Globus pallidus (tissue), 1 donor: ENCODE data around the gene SCN3B.

Source experiments
- DNase-seq: peaks from one replicate; pipeline ENCODE4 v3.0.0-alpha.2; 2015; ENCODE audit warnings: low spot score

SCN3B gene

DNA sequence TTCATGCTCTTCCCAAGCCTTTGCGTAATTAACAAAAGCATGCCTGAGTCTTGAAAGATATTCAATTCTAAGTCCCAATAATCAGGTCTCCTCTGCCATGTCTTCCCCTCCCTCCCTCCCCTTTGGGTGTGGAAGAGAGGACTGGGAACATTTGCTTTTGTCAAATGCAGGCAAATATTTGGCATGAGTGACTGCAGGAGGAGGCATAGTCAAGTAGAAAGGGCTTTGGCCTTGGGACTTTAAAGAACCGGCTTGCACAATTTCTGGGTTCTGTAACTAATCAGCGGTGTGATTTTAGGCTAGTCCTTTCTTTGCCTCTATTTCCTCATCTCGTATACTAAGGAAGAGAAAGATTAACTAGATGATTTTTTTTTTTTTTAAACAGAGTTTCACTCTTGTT lies 59.5 kb downstream of the SCN3B start:
- no peak for DNase-seq

GRCh38 chr11:123594188-123594901 lies 60.1 kb downstream of the SCN3B start:
- no peak for DNase-seq

DNA sequence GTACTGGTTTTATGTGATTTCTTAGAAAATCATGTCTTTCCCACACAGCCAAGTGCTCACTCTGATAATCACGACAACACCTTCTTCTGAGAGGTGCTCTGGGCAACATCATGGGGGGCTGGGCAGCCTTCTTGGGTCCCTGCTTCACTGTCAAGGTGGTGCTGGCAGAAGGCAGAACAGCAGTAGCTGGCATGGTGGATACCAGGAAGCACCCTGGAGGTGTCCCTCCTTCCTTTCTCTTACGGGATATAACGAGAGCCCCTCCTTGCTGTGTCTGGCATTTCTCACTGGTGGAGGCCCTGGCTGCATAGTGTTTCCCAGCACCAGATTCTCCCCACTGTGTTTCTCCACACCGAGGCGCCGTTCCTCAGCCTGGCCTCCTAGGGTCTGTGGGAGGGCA lies 60.9 kb downstream of the SCN3B start:
- DNase-seq: no peak

DNA sequence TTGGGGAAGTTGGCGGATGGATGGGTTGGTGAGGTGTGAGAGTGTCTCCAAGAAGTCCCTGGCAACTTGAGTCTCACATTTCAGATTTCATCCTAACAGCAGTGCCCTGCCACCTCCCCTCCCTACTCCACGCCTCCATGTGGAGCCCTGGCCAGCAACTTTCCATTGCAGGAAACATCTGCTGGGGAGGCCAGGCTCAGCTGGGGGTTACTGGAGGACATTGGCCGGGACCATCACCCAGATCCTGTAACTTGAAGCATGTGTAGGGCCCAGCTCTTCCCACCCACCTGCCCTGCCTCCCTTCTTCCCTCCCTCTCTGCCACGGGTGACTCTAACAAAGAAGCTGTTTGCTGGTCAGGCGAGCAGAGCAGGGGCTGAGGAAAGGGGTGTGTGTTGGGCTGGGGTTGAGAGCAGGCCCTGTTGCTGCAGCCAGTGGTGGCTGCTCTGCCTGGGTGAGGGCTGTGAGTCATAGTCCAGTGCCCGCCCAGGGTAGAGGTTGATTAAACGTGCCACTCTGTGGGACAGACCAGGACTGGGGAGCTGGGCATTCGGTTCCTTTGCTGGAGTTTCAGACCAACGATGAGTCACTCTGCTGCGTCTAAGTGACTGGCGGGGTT lies 64.0 kb downstream of the SCN3B start:
- DNase-seq: no peak

DNA sequence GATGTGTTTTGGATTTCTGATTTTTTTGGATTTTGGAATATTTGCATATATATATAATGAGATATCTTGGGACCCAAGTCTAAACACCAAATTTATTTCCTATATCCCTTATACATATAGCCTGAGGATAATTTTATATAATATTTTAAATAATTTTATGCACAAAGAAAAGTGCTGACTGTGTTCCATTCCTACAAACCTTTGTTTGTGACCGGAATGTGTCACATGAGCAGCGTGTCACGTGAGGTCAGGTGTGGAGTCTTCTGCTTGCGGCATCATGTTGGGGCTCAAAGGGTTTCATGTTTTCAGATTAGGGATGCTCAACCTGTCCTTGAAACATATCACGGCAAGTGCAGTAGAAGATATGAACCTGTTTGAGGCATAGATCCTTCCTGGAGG lies 65.6 kb downstream of the SCN3B start:
- DNase-seq: no peak

DNA sequence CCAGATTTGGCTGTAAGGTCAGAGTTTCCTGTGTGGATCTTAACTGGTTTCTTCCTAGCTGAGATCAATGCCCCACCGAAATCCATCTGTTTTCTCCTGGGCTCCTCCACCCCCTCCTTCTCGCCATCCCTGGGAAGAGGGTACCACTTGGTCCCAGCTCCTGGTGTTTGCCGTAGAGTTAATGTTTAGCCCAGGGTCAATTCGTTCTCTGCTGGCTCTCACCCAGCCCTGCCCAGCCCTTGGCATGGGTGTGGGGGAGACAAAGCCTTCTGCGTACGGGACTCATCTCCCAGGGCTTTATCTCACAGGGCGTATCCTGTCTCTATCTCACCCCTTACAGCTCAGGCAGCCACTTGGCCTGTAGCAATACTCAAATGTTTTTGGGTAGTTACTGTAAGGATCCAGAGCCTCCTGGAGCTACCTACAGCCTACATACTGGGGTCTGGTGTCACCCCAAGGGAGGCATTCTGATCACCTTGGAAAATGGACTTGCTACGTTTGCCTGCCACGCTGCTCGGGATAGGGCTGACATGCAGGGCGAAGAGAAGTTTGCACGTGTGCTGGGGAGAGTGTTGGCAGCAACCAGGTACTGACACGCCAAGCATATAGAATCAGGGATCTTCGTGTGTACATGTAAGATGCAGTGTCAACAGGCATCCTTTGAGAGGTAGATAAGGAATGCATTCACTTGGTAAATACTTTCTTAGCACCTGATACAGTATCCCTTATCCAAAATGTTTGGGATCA lies 66.1 kb downstream of the SCN3B start:
- no peak for DNase-seq

DNA sequence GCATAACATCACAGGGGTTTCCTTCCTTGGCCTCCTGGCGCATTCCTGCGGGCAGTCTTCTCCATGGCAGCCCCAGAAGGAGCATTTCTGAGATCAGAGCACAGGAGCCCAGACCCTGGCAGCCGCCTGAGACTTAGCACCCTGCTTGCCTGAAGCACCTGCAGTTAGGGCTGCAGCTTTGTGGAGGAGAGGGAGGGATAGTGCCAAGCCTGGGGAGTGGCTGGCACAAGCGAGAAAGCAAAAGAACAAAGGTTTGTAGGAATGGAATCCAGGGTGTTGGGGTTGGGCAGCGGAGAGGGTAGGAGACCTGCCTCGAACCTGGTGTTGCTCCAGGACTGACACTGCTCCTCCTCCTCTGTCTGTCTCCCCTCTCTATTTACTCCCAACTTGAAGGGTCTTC lies 66.9 kb downstream of the SCN3B start:
- DNase-seq: no peak

GRCh38 chr11:123587044-123587443 lies 67.4 kb downstream of the SCN3B start:
- DNase-seq: no peak

DNA sequence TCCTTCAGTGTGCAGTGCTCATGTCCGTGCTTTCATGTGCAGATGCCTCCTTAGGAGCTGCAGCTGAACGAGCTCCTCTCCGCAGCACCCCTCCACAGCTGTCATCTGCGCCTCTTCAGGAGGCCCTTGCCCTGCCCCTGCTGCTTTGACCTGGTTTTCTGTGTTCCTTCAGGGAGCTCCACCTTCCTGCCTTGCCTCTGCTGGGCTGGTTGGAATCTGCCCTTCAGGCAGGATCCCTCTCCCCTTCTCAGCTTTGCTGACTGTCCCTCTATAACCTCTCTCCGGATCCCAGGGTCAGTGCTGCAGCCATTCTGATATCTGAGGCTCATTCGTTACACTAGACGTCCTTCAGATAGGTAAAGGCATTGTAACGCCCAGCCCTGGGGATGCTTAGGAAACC lies 67.9 kb downstream of the SCN3B start:
- no peak for DNase-seq

DNA sequence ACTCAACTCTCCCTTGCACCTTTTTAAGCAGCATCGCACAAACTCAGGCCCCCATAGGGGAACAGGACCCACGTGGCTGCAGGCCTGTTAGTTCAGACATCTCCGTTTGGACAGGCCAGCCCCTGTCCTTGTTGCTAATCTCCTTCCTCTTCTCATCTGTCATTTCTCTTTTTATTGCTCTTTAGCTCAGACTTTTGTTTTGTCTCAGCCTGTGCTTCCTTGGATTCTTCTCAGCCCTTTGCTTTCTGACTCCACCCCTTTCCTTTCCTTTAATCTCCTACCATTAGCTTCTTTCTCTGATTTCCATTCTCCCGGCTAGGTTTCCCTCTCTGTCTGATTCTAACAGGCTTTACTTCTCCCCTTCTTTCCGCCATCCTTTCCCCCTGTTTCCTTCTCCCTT lies 68.7 kb downstream of the SCN3B start:
- no peak for DNase-seq

DNA sequence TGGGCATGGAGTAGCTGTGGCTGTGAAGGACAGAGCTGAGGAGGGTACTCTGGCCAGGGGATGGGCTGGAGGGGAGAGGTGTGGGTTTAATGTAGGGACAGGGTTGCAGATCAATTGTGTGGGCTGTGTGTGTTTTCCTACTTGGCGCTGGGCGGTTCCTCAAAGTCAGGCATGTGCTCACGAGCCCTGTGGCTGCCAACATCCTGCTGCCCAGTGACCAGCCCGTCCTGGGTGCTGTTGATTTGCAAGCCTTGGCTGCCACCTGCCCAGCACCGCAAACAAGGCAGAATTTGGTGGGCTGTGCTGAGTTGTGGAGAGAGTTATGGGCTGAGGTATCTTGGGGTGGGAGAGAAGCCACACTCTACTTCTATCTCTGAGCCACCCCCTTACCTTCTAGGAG lies 69.2 kb downstream of the SCN3B start:
- DNase-seq: no peak

DNA sequence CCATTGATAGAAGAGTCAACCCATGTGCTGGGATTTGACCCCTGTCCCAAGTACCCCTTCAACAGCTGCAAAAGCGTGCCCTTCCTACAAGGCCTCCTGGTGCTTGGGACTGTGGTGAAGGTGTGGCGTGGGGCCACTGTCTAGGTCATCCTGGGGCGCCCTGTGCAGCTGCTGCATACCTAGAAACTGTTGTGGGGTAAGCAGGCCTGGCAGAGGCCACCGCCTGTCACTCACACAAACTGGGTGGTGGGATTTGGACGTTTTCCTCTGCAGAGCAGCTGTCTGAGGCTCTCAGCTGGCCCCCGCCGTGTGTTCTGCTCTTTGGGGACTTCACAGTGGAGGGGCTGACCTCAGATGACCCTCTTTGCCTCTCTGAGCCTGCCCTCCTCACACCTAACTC lies 69.7 kb downstream of the SCN3B start:
- DNase-seq: no peak

DNA sequence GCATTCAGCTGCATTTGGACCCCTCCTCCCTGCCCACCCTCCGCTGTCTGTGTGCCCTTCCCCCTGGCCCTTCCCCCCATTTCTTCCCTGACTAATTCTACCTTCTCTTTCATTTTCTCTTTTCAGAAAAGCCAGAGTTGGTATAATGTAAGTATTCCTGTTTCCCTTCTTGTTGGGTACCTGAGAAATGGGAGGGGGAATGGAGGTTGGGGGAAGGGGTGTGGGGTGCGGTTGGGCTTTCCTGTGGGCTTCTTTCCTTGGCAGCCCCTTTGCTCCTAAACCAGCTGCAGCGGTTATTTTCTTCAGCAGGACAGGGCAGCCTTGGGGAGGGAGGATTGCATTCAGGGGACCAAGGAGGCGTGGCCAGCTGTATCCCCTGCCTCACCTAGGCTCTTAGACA lies 70.2 kb downstream of the SCN3B start:
- no peak for DNase-seq

GRCh38 chr11:123582992-123583504 lies 71.4 kb downstream of the SCN3B start:
- no peak for DNase-seq

DNA sequence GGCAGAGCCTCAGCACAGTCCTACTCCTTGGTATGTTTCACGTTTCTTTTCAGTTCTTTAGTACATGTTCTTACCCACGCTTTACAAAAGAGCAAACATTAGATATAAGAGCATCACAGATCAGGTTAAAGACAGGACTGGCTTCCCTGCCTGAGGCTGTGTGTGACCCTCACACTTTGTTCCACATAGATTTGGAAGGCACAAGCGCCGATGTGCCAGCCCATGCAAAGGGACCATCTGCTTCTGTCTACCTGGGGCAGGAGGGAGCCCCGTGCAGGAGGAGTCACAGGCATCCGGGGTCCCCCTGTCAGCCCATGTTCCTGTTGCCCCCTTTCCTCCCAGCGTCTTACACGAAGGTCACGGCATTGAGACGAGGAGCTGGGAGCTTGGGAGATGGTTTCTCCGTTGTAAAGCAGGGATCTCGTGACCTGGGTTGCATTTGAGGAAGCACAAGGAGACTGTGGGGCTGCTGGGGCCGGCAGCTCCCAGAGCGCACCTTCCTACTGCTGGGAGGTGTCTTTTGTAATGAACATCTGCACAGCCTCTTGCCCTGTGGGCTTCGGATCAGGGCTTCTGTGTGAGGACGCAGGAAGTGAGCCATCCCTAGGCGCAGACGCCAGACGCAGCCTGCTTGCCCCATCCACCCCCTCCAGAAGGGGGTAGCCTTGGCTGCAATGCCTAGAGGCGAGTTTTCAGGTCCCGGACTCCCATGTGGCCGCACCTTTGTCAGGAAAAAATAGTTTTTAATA lies 72.6 kb downstream of the SCN3B start:
- DNase-seq: no peak

DNA sequence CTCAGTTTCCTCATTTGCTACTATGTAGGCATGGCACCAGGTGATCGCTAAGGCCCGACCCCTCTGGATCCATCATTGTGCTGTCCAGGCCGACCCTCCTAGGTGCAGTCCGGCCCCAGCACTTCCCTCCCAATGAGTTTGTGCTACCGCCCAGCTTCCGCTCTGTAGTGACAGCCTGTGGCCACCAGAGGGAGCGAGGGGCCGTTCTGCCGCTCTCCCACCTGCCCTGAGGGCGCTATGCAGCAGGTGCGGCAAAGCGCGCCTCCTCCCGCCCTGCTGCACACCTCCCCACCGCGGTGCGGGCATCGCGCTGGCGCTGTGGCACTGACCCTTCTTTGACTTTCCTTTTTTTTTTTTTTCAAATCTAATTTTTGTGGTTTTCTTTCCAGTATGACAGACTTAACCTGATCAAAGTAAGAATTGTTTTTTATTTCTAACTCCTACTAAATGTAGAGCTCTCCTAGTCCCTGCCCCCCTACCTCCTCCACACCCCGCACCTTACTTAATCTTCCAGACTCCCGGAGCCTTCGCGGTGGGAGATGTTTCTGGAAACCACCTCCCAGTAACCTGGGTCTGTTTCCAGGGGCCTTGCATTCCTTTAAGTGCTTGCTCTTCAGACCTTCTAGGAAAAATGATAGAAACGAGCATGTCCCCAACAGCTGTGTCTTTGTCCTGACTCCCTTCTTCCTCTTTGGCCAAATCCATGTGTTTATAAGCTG lies 73.7 kb downstream of the SCN3B start:
- DNase-seq: no peak

GRCh38 chr11:123580137-123580536 lies 74.3 kb downstream of the SCN3B start:
- no peak for DNase-seq

DNA sequence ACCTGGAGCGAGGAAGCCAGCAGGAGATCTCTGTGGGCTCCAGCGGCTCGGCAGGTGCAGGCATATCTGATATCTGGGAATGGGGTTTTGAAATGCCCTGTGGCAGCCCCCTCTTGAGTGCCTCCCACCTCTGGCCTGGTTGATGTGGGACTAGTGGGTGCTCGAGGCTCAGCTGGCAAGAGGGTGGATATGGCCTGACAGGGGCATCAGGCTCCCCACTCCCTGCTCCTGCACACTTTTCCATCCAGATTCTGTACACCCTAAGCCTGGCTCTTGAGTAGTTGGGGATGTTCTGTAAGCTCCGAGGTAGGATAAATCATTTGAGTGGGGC lies 75.0 kb downstream of the SCN3B start:
- DNase-seq: no peak
